ENCODE measurements around the gene PTBP1.

PTBP1 gene

DNA sequence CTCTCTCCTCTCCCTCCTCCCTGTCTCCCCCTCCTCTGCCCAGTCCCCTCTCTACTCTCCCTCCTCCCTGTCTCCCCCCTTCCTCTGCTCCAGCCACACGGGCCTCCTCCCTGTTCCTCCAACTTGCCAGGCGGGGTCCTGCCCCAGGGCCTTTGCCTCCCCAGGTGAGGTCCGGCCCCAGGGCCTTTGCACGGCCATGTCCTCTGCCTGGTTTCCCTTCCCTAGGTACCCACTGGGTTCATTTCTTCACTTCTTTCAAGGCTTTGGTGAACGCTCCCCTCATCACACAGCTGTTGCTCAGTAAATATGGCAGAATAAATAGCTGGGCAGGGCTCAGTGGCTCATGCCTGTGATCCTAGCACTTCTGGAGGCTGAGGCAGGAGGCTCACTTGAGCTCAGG, 25.2 kb upstream of the PTBP1 start:
- no peak for DNase-seq (ENCODE audit: low spot score)
- no peak for FAIRE-seq

GRCh38 chr19:772730-773436, 24.4 kb upstream of the PTBP1 start:
- no peak for DNase-seq (ENCODE audit: low spot score)
- FAIRE-seq = no peak

- no peak for DNase-seq (ENCODE audit: low spot score)
- FAIRE-seq = no peak
Measured at GRCh38 chr19:776549-776948, 20.7 kb upstream of the PTBP1 start.

DNA sequence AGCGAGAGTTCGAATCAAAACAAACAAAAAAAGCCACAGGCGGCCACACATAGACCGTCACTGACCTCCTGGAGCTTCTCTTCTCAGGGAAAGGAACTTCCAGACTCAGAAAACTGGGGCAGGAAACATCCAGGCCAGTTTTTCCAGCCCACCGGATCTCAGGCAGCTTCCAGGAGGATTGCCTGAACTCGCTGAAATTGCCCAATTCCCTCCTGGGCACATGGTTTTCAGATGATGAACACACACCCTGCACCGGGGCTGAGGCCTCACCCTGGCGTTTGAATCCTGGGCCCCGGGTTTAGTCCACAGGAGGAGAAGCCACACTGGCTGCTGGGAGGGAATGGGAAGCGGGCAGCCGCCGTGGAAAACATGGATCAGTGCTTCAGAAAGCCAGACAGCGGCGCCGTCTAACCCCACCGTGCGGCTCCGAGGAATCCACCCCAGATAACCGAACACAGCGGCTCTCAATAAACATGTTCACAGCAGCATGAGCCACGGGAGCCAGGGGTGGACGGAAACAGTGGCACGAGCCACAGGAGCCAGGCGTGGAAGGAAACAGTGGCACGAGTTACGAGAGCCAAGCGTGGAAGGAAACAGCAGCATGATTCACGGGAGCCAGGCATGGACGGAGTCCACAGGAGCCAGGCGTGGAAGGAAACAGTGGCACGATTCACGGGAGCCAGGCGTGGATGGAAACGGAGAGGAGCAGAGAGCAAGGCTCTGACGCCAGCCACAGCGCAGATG, 18.2 kb upstream of the PTBP1 start:
- peak; percentile 16 for DNase-seq (ENCODE audit: low spot score)
- no peak for FAIRE-seq

GRCh38 chr19:780935-781334, 16.3 kb upstream of the PTBP1 start:
- DNase-seq (ENCODE audit: low spot score) (no peak), FAIRE-seq (no peak)

- FAIRE-seq (no peak), DNase-seq (ENCODE audit: low spot score) (no peak)
Measured at GRCh38 chr19:781800-782184, 15.5 kb upstream of the PTBP1 start.

DNA sequence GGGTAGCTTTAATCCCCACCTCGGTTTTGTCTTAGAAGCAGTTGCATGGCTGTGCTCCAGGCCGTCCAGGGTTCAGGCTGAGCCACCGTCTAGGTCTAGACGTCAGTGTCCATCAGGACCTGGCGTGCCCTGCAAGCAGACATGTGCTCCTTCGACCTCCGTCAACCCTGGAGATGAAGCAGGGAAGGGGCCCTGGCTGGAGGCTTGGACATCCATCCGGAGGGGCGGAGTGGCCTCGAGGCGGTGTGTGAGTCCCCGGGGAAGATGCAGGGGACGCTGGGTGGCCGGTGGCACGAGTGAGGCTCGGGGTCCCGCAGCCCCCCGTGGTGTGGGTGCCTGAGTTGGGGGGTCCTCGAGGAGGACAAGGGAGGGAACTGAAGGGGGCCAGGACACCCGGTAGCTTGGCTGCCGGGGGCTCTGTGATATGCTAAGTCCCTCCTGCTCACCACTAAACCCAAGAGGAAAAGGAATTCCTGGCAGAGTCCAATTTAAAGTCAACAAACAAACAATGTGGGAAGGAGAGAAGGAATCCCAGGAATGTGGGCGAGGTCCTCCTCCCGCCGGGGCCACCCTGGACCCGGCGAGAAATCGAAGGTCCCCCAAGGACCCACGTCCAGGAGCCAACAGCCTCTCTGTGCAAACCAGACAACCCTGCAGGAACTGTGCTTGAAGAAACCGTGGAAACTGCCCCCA, 14.9 kb upstream of the PTBP1 start:
- FAIRE-seq = no peak
- DNase-seq (ENCODE audit: low spot score) = peak; percentile 65

- DNase-seq (ENCODE audit: low spot score) = no peak
- FAIRE-seq = no peak
Measured at GRCh38 chr19:782878-783668, 14.2 kb upstream of the PTBP1 start.

- DNase-seq (ENCODE audit: low spot score) (peak; percentile 24), FAIRE-seq (no peak)
Measured at GRCh38 chr19:784541-784940, 12.7 kb upstream of the PTBP1 start.

GRCh38 chr19:787536-787935, 9.7 kb upstream of the PTBP1 start:
- FAIRE-seq (no peak), DNase-seq (ENCODE audit: low spot score) (no peak)

- DNase-seq (ENCODE audit: low spot score) (no peak), FAIRE-seq (no peak)
Measured at GRCh38 chr19:788686-788982, 8.6 kb upstream of the PTBP1 start.

DNA sequence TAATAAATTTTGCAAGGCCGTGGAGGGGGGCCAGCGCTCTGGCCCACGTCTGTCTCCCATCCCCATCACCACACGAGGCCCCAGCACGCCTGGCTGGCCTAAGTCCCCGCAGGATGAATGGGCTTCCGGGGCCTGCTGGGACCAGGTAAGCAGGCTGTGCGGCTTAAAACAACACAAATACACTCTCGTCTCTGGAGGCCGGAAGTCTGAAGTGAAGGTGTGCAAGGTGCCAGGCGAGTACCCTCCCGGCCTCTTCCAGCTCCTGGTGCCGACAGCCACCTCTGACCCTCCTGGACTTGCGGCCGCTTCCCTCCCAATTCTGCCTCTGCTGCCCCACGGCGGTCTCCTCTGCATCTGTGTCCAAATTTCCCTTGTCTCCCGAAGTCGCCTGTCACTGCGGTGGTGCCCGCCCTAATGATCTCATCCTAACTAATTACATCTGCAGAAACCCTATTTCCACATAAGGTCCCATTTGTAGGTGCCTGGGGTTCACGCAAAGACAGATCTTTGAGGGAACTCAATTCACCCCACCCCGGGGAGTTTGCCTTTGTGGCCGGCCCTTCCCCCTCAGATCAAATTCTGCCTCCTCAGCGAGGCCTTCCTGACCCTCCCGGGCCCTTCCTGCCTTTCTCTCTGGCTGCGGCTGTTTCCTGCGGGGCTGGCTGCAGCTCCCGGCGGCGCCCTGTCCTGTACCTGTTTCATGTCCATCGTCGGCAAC, 8.1 kb upstream of the PTBP1 start:
- FAIRE-seq (no peak), DNase-seq (ENCODE audit: low spot score) (no peak)

DNA sequence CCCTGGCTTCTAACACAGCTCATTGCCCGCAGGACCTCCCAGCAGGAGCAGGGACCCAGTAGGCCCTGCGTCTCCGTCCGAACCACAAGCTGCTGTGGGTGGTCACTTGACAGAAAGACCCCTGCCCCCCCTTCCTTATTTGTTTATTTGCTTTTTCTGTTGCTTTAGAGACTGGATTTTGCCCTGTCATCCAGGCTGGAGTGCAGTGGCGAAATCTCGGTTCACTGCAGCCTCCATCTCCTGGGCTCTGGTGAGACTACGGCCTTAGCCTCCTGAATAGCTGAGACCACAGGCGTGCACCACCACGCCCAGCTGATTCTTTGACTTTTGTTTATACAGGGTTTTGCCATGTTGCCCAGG, 7.6 kb upstream of the PTBP1 start:
- DNase-seq (ENCODE audit: low spot score) (no peak), FAIRE-seq (no peak)

- no peak for DNase-seq (ENCODE audit: low spot score)
- no peak for FAIRE-seq
Measured at GRCh38 chr19:791007-791566, 6.2 kb upstream of the PTBP1 start.

- no peak for DNase-seq (ENCODE audit: low spot score)
- no peak for FAIRE-seq
Measured at GRCh38 chr19:791567-792305, 5.5 kb upstream of the PTBP1 start.

- FAIRE-seq = no peak
- no peak for DNase-seq (ENCODE audit: low spot score)
Measured at GRCh38 chr19:792306-792885, 4.9 kb upstream of the PTBP1 start.

GRCh38 chr19:793806-794205, 3.4 kb upstream of the PTBP1 start:
- DNase-seq (ENCODE audit: low spot score) (no peak), FAIRE-seq (no peak)

- no peak for FAIRE-seq
- DNase-seq (ENCODE audit: low spot score) = no peak
Measured at GRCh38 chr19:795073-795611, 2.1 kb upstream of the PTBP1 start.

DNA sequence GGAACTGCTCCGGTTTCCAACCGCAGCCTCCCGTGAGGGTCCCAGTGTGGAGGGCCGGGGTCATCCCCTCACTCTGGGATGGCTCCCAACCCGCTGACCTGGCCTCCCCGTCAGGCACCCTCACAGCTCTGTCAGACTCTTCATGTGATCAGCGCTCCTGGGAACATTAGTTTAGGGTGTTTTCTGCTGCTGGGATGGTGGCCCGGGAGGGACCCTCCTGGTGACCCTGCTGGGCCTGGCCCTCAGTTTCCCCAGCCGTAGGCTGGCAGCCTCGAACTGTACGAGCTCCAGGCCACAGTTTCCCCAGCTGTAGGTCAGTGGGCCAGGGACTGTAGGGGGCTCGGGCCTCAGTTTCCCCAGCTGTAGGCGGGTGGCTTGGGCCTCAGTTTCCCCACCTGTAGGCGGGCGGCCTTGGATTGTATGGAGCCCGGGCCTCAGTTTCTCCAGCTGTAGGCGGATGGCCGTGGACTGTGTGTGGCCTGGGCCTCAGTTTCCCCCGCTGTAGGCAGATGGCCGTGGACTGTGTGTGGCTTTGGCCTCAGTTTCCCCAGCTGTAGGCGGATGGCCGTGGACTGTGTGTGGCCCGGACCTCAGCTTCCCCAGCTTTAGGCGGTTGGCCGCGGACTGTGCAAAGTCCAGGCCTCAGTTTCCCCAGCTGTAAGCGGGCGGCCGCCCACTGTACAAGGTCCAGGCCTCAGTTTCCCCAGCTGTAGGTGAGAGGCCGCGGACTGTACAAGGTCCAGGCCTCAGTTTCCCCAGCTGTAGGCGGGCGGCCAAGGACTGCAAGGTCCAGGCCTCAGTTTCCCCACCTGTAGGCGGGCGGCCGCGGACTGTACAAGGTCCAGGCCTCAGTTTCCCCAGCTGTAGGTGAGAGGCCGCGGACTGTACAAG, 1.3 kb upstream of the PTBP1 start:
- no peak for DNase-seq (ENCODE audit: low spot score)
- FAIRE-seq = no peak
